NCI-H128 (cell line): ENCODE data around the gene ARPC4.

Experiments
- DNase-seq: peaks from one replicate; lab custom pipeline; 2025; ENCODE audit not compliant: unreplicated experiment; lab: John Stamatoyannopoulos, UW

Gene ARPC4

DNA sequence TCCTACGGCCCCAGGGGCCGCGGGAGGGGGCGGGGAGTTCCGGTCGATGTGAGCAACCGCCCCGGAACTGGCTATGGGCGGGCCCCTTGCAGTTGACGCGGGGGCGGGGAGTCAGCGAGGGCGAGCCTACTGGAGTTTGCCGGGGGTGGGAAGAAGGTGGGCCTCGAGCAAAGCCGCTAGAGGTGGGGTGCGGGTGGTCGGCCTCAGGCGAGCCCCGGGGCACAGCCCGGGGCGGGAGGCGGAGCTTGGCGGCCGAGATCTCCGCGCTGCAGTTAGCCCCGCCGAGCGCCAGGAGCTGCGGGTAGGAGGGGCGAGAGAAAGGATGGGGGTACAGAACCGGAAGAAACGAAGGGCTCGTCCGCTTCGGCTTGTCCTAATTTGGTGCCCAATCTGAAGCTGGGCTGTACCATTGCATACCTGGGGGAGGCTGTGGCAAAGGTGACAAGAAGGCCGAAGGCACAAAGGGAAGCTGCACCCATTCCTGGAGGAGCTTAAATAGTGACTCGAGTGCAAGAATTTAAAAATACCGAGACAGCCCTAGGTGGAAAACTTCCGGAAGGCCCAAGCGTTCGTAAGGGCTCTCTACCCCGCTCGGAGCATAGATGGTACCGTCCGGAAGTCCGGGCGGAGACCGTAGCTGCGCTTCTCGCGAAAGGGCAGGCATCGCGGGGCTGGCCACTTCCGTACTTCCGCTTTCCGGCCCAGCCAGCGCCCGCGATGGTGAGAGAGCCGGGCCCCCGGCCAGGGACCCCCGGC, at the start of gene ARPC4, which contains the start of gene TADA3:
Gene ARPC4 (plus strand): TSS at position 678 of the 756 bp plus-strand sequence. CDS start 40 bp downstream, at position 718.
Gene TADA3 (minus strand): TSS at position 69 of the 756 bp plus-strand sequence. CDS start 1,007 bp downstream, outside the sequence.
- peak; percentile 76 for DNase-seq

DNA sequence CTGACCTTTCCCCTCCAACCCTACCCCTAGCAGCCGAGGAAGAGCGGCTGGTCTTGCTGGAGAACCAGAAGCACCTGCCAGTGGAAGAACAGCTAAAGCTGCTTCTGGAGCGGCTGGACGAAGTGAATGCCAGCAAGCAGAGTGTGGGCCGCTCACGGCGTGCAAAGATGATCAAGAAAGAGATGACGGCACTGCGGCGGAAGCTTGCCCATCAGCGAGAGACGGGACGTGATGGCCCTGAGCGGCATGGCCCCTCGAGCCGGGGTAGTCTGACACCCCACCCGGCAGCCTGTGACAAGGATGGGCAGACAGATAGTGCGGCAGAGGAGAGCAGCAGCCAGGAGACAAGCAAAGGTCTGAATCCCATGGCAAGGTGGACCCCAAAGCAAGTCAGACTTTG, 49.3 kb upstream of the ARPC4 start:
- no peak for DNase-seq

DNA sequence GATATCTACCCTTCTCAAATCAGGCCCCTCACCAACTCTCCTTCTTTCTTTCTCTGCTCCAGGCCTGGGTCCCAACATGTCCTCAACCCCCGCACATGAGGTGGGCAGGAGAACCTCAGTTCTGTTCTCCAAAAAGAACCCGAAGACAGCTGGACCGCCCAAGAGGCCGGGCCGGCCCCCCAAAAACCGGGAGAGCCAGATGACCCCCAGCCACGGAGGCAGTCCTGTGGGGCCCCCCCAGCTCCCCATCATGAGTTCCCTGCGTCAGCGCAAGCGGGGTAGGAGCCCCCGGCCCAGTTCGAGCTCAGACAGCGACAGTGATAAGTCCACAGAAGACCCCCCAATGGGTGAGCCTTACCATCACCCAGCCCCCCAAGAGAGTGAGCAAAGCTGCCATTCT, 48.7 kb upstream of the ARPC4 start:
- DNase-seq = no peak

DNA sequence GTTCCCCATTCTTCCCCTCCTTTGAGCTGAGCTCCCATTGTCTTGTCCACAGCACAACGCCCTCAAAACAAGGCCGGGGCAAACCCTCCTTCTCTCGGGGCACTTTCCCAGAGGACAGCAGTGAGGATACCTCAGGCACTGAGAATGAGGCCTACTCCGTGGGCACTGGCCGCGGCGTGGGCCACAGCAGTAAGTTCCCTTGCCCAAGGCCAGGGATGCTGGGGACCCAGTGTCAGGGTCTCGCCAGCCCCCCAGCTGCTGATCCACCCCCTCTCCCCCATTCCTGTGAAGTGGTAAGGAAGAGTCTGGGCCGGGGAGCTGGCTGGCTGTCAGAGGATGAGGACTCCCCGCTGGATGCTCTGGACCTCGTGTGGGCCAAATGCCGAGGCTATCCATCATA, 47.4 kb upstream of the ARPC4 start:
- no peak for DNase-seq

DNA sequence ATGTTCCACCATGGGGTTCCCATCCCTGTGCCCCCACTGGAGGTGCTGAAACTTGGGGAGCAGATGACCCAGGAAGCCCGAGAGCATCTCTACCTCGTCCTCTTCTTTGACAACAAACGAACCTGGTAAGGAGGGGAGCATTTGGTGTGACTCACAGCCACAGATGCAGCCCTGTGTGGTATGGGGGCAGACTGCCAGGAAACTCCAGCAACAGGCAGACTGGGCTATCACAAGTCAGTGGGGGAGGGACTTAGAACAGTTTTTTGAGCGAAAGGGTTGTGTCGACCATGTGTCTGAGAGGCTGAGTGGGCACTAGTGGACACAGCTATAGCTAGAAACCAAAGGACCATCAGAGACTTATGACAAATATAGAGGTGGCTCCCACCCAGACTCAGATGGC, 46.6 kb upstream of the ARPC4 start:
- no peak for DNase-seq

DNA sequence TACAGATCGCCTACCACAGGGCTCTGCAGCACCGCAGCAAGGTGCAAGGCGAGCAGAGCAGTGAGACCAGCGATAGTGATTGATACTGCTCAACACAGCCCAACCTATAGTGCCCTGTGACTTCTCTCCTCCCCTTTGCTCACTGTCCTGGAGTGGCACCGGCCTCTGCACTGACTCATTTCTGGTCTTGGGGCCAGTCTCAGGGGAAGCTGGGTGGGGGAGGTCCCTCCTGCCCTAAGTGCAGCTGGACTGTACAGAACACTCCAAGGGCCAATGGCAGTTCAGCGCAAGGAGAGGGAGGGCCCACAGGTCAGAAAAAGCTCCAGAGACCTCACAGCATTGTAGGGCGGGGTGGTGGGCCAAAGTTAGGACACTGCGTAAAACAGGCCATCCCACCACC, 45.6 kb upstream of the ARPC4 start:
- DNase-seq = no peak

DNA sequence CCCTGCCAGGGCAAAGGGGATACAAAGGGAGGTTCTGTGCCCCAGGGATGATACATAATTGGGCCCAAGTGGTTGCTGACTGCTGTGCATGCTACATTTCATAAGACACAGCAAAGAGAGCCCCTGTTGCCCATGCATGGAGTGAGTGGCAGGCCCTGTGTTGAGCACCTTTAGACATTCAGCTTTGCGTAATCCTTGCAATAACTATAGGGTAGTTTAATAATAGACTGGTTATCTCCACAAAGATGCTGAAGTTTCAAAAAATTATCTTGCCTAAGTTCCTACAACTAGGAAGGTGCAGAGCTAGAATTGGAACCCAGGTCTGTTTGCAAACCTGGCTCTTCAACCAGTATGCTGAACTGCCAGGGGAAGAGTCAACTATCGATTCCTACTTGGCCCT, 44.9 kb upstream of the ARPC4 start:
- DNase-seq = no peak

DNA sequence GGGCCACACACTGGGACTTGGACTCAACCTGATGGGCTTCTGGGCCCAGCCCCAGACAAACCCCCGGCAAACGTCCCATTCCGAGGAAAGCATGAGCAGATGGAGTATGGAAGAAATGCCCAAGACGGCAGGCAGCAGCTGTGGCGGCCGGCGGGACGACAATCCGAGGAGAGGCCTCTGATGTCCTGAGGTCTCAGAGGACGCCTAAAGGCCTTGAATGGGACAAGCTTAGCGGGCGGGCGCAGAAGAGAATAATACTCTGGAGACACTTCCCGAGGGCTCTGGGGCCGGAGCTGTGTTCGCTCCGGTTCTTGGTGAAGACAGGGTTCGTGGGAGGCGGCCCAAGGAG, 43.6 kb upstream of the ARPC4 start:
- no peak for DNase-seq

DNA sequence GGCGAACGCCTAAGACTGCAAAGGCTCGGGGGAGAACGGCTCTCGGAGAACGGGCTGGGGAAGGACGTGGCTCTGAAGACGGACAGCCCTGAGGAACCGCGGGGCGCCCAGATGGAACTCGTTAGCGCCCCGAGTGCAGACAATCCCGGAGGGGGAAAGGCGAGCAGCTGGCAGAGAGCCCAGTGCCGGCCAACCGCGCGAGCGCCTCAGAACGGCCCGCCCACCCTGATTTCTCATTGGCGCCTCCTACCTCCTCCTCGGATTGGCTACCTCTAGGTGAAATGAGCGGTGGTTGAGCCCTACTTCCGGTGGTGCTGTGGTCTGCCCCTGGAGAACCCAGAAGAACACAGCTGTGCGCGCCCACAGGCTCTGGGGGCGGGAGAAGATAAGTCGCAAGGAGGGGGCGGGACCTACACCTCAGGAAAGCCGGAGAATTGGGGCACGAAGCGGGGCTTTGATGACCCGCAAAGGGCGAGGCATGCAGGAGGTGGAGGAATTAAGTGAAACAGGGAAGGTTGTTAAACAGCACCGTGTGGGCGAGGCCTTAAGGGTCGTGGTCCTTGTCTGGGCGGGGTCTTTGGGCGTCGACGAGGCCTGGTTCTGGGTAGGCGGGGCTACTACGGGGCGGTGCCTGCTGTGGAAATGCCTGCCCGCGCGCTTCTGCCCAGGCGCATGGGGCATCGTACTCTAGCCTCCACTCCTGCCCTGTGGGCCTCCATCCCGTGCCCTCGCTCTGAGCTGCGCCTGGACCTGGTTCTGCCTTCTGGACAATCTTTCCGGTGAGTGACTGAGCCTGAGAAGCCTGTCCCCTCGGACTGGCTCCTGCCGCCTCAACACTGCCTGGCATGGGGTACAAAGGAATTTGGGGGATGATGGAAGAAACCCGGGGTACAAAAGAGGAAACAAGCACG, 43.0 kb upstream of the ARPC4 start, which contains the start of gene OGG1:
Gene OGG1 (plus strand): TSS at position 308 of the 911 bp plus-strand sequence. CDS start 335 bp downstream, at position 643.
- peak; percentile 87 for DNase-seq

DNA sequence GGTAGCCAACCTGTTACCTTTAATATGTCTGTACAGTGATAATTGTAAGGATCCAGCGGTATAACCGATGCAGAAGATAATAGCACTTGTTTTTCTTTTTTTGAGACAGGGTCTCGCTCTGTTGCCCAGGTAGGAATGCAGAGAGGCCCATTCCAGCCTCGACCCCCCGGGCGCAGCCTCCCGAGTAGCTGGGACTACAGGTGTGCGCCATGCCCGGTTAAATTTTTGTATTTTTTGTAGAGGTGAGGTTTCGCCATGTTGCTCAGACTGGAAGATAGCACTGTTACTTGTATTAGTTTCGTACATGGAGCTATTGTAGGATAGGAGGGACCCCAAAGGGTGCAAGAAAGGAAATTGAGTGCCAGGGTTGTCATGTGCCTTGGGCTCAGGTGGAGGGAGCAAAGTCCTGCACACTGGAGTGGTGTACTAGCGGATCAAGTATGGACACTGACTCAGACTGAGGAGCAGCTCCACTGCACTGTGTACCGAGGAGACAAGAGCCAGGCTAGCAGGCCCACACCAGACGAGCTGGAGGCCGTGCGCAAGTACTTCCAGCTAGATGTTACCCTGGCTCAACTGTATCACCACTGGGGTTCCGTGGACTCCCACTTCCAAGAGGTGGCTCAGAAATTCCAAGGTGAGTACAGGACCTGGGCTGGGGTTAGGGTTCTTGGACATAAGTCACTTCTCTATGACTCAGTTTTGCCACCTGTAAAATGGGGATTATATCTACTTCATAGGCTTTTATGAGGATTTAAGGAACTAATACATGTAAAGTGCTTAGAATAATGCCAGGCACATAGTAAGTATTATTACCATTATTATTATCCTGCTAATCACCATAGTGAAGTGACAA, 42.1 kb upstream of the ARPC4 start:
- no peak for DNase-seq

DNA sequence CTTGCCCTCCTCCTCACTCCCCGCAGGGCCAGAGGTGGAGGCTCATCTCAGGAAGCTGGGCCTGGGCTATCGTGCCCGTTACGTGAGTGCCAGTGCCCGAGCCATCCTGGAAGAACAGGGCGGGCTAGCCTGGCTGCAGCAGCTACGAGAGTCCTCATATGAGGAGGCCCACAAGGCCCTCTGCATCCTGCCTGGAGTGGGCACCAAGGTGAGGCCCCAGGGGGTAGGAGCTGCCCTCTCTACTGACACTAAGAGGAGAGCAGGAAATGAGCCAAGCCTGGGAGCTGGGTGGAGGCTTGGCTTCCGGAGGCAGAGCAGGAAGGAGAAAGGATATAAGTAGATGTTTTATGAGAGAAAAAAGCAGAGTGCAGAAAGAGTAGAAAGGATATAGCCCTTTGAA, 38.2 kb upstream of the ARPC4 start:
- no peak for DNase-seq

DNA sequence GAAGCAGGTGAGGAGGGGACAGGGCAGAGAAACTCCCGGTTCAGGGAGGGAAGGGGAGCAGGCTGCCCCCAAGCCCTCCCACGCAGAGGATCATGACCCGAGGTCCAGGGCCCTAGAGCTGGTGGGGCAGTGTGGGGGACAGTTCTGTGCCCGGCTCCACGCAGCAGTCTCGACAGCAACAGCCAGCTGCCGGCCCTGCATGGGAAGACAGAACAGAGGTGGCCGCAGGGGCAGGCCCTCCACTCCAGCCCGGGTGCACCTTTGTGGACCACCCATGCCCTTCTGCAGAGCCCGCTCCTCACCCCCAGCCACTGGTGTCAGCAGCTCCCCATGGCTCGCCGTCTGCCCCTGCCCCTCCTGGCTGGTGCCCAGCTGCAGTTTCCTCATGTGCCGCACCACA, 35.5 kb upstream of the ARPC4 start:
- DNase-seq = no peak

DNA sequence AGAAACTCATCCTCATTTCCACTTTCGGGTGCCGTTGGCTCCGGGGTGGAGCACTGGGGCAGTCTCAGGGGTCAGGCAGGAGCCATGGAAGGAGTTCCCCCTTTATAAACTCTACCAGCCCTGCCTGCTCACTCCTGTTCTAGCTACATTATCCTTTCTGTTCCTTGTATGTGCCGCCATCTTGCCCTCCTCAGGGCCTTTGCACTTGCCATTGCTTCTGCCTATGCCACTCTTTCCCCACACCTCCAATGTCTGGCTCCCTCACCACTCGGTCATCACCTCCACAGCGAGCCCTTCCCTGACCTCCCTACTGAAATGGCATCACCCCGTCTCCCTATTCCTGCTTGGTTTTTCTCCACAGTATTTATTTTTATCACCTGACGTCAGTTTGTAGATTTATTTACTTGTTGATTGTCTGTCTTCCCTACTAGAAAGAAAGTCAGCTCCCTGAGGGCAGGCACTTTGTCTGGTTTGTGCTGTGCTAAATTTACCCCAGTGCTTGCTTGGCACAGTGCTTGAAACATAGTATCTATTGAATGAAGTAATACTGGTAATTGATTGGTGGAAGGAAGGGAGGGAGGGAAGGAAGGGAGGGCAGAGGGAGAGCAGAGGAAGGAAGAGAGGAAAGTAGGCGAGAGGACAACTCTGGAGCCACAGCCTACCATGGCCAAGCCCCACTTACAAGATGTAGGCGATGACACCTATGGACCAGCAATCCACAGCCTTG, 31.9 kb upstream of the ARPC4 start:
- DNase-seq = no peak

DNA sequence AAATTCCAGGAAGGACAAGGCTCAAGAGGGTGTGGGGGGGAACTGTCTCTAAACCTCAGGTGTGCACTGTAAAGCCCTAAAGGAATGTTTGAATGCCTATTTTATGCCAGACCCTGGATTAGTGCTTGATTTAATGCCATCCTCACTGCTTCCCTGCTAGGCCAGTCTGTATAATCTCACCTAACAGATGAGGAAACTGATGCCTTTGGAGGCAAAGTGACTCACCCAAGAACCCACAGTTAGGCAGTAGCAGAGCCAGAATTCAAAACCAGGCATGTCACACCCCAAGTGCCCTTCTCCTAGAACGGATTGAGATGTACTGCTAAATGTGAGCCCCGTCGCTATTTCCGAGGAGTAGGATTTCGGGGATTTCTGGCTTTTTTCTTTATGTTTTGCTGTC, 31.0 kb upstream of the ARPC4 start:
- DNase-seq = no peak

DNA sequence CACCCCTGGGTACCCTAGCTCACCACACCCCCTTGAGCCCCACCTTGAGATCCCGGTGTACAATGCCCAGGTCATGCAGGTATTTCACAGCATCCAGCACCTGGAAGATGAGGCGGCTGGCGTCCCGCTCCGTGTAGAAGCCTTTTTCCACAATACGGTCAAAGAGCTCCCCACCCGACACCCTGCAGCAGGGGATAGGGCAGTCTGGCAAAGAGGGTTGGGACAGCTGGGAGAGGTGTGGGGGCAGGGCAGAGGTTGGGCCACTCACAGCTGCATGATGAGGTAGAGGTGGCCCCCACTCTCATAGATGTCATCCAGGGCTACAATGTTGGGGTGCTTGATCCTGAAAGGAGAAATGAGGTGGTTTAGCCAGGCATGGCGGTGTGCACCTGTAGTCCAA, 30.0 kb upstream of the ARPC4 start:
- no peak for DNase-seq

DNA sequence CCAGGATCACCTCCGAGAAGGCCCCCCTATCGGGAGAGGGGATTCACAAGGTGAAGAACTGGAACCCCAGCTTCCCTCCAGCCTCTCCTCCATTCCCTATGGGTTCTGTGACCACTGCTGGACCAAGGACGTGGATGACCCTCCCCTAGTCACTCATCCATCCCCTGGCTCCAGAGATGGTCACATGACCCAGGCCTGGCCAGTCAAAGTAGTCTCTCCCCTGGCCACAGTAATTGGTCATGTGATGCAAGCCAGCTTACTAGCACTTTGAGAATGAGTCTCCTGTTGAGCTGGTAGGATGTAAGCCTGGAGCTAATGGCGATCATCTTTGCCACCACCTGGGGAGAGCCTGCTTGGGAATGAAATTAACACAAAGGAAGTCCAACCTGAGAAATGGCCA, 27.0 kb upstream of the ARPC4 start:
- no peak for DNase-seq

DNA sequence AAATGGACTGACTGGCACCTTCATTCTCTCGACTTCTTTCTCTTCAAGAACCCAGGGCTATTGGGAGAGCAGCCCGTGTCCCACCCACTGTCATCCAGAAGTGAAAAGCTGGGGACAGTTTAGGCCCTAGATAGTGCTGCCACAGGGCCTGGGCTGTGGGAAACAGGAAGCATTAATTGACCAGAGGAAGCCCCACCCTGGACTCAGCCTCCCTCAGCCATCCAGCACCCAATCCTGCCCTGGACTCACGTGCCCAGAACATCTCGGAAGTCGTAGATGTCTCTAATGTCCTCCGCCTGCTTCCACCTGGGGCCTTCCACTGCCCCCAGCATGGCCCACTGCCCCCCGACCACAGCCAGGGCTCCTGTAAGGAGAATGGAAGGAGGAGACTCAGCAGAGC, 25.5 kb upstream of the ARPC4 start:
- DNase-seq = no peak

DNA sequence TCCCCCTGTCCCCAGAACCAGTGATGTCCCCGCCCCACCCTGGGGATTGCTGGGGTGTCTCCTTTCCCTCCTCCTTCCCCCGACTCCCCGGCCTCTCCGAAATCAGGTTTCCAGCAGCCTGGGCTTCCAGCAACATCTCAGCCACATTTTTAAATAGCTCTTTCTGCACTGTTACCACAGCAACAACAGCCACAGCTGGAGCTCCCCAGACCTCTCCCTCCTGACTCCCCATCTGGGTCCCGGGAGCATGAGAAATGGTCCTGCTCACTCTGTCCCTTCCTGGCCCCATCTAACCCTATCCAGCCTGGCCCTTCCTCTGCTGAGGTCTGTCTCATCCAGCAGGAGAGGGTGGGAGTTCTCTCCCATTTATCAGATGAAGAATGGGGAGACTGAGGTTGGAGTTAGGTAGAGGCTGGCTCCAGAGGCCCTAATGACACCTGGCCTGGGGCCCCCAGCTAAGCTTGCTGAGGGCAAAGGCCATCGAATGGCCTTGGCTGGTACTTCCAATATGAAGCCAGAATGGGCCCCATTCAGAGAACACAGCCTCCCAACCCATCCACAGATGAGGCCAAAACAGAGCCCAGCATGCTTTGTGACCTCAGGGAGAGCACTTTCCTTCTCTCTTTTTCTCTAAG, 24.6 kb upstream of the ARPC4 start:
- no peak for DNase-seq

DNA sequence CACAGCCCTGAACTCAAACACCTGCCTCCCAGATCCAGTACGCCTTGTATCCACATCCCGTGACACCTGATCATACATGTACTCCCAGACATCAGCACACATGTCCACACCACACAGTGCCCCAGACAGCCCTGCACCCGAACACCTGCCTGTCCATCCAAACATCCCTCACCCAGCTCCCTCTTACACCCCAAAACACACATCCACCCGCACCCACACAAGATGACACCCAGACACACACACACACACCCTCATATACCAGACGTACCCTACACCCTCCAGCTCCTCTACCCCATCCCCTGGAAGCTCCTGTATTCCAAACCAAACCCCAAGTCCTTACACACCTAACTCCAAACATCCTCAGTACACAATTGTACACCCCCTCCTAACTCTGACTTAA, 23.9 kb upstream of the ARPC4 start:
- no peak for DNase-seq
